Erythroblast (primary cell): Measurements from ENCODE around the gene PNLIPRP2.

ENCODE experiments used
- GATA1 ChIP-seq: IDR thresholded peaks from 2 replicates; pipeline ENCODE4 v1.6.1; 2011; ENCODE audit warnings: low read depth, mild to moderate bottlenecking, control low read depth, low read length, moderate library complexity
- POLR2A ChIP-seq: IDR thresholded peaks from 2 replicates; pipeline ENCODE4 v1.6.1; 2011; ENCODE audit warnings: mild to moderate bottlenecking, low read length

DNA sequence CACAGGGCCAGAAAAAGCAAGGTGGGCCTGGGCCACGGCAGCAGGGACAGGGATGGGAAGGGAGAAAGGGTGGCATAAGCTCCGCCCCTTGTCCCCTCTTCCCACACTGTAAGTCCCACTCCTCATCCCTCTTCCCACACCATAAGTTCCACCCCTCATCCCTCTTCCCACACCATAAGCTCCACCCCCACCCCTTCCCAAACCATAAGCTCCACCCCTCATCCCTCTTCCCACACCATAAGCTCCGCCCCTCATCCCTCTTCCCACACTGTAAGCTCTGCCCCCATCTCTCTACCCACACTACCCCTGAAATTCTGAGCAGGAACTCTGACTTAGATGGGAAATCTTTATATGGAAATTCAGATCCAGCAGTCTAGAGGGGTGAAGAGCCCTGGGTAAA is 65.9 kb downstream of the PNLIPRP2 start:
- TF ChIP-seq POLR2A, result no peak
- TF ChIP-seq GATA1, result no peak
